OCI-LY7 (cell line): ENCODE measurements around the gene SMAP1.

Source experiments
- EZH2phosphoT487 ChIP-seq: fragments of 200-600 bp; sonication (generic); IDR thresholded peaks from 2 replicates; pipeline ENCODE4 v1.6.1; 2018; ENCODE audit warnings: low read depth, borderline replicate concordance, mild to moderate bottlenecking, mixed run types, antibody characterized with exemption, low read length, moderate library complexity, mixed read lengths
- TF ChIP-seq, protein P1 (sequence below): fragments of 200-600 bp; sonication (generic); conservative IDR thresholded peaks from 2 replicates; pipeline ENCODE4 v1.5.1; 2014; ENCODE audit warnings: mild to moderate bottlenecking, antibody characterized with exemption, low read length, moderate library complexity, mixed read lengths

DNA sequence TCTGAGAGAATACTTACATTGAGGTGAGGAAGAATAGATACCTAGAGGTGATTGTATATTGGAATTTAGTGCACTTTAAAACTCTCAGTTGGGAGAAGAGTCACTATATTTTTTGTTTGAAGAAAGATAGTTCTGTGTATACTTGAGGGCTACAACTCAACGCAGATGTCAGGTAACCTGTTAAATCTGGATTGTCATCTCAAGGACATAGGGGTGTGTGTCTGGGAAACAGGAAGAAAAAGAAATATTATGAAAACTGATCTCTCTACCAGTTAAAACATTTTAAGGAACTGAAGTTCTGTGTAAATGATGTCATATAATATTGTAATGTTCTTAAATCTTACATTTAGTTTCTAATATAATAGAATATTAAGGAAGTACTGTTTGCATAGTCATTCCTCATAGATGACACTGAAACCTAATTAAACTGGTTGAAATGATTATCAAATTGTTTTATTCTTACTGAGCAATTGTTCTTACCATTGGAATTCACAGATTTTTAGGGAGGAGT lies 86.2 kb downstream of the SMAP1 start:
- TF ChIP-seq, protein P1, sequence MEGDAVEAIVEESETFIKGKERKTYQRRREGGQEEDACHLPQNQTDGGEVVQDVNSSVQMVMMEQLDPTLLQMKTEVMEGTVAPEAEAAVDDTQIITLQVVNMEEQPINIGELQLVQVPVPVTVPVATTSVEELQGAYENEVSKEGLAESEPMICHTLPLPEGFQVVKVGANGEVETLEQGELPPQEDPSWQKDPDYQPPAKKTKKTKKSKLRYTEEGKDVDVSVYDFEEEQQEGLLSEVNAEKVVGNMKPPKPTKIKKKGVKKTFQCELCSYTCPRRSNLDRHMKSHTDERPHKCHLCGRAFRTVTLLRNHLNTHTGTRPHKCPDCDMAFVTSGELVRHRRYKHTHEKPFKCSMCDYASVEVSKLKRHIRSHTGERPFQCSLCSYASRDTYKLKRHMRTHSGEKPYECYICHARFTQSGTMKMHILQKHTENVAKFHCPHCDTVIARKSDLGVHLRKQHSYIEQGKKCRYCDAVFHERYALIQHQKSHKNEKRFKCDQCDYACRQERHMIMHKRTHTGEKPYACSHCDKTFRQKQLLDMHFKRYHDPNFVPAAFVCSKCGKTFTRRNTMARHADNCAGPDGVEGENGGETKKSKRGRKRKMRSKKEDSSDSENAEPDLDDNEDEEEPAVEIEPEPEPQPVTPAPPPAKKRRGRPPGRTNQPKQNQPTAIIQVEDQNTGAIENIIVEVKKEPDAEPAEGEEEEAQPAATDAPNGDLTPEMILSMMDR = no peak
- TF ChIP-seq EZH2phosphoT487 = no peak
